Tibial artery (tissue), 4 donors: ENCODE measurements around the gene TBC1D1.
A peak's percentile ranks its signal among the peaks of the same experiment; 100 is the strongest.

Source experiments
- DNase-seq, 2 donors: peaks; one replicate each; pipeline ENCODE4 v3.0.0-alpha.2; 2019
- H3K27ac ChIP-seq, 2 donors: fragments of 200-600 bp; sonication (generic) in 1 of 2; 1 replicate in 1 of 2; 2 replicates in 1 of 2; pipeline ENCODE4 v1.5.1; 2018 to 2019; ENCODE audit warnings: mild to moderate bottlenecking in 1 of 2
- H3K27me3 ChIP-seq, 2 donors: fragments of 200-600 bp; sonication (generic) in 1 of 2; one replicate each; pipeline versions ENCODE4 v1.5.1 to v1.6.0; 2016 to 2019
- H3K36me3 ChIP-seq, 3 donors: fragments of 200-600 bp; sonication (generic) in 2 of 3; one replicate each; pipeline ENCODE4 v1.5.1; 2016 to 2019; ENCODE audit warnings: mild to moderate bottlenecking in 2 of 3
- H3K4me1 ChIP-seq, 4 donors: fragments of 200-600 bp; sonication (generic) in 2 of 4; 1 replicate in 3 of 4; 2 replicates in 1 of 4; pipeline ENCODE4 v1.5.1; 2016 to 2019
- H3K4me3 ChIP-seq, 2 donors: fragments of 200-600 bp; sonication (generic) in 1 of 2; 1 replicate in 1 of 2; 2 replicates in 1 of 2; pipeline ENCODE4 v1.5.1; 2018 to 2019; ENCODE audit warnings: mild to moderate bottlenecking in 2 of 2
- H3K9me3 ChIP-seq, 3 donors: fragments of 200-600 bp; sonication (generic) in 1 of 3; one replicate each; pipeline ENCODE4 v1.5.1; 2016 to 2019
- intact Hi-C: fragments of 100-400 bp; cut with DNase I; formaldehyde crosslinking; loops from one replicate; pipeline ENCODE4 v1.15.0; 2023; ENCODE audit warnings: low total_unique reads
- TF ChIP-seq, protein P1 (sequence below), 2 experiments: fragments of 200-600 bp in 1 of 2; fragments of 450-650 bp in 1 of 2; IDR thresholded peaks; one replicate each; pipeline ENCODE4 v1.5.1; 2017 to 2019; ENCODE audit warnings: antibody characterized with exemption in 2 of 2, mild to moderate bottlenecking in 1 of 2, moderate library complexity in 1 of 2

The TBC1D1 gene

DNA sequence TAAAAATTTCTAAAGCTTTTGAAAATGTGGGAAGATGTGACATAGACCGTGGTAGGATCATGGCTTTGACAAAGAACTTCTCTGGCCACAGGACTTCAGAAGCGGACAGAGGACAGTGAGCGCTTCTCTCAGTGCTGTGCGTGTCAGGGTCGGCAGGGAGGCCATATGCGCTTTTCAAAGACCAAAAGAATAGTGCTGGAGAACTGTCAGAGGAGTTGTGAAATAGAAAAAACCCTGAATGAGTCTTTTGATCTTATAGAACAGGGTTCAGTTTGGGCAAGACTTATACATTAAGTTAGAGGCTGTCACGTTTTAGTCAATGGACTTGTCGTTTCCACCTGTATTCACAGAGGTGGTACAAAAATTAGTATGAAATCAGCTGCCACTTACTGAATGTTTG, 146.7 kb downstream of the TBC1D1 start:
- Histone ChIP-seq H3K4me1 (peaks cover 0 to 6% (median 3%) of the 10 kb centered on the region in 4 donors), H3K36me3 (peaks cover 7 to 29% (median 17%) of the 10 kb centered on the region in 3 donors), H3K27ac (no peak overlapping the region), H3K9me3 (no peaks in the 10 kb centered on the region), H3K27me3 (no peaks in the 10 kb centered on the region), H3K4me3 (no peak overlapping the region)
- DNase-seq = no peak
- TF ChIP-seq, protein P1, sequence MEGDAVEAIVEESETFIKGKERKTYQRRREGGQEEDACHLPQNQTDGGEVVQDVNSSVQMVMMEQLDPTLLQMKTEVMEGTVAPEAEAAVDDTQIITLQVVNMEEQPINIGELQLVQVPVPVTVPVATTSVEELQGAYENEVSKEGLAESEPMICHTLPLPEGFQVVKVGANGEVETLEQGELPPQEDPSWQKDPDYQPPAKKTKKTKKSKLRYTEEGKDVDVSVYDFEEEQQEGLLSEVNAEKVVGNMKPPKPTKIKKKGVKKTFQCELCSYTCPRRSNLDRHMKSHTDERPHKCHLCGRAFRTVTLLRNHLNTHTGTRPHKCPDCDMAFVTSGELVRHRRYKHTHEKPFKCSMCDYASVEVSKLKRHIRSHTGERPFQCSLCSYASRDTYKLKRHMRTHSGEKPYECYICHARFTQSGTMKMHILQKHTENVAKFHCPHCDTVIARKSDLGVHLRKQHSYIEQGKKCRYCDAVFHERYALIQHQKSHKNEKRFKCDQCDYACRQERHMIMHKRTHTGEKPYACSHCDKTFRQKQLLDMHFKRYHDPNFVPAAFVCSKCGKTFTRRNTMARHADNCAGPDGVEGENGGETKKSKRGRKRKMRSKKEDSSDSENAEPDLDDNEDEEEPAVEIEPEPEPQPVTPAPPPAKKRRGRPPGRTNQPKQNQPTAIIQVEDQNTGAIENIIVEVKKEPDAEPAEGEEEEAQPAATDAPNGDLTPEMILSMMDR (IDR thresholded peaks at IDR 0.05) = no peak
- intact Hi-C loops = loop anchor here (5.0 to 10.0 kb wide), 4 partner anchors 143 to 435 kb away; partner anchors contain the start of genes RELL1 and TBC1D1

DNA sequence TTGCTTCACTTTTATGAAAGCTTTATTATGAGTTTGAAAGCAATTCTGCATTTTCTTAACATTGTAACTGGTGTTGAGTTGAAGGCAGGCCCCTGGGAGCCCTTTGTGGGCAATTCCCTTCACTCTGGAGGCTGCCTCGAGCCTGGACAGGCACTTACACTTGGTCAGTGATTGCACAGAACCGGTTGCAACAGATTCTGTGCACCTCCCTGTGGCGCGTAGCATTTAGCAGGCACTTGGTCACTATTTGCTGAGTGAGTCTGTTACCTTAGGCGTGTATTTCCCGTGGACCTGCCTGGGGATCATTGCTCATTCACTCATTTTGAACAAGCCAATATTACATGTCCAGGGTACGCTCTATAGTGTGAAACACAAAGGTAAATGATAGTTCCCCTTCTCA, 149.7 kb downstream of the TBC1D1 start:
- H3K4me1 ChIP-seq = peaks cover 0 to 4% (median under 1%) of the 10 kb centered on the region in 4 donors
- intact Hi-C loops = no loop called here
- DNase-seq = no peak
- H3K36me3 ChIP-seq = peaks cover 15 to 47% (median 41%) of the 10 kb centered on the region in 3 donors
- H3K4me3 ChIP-seq = no peak overlapping the region
- no peaks in the 10 kb centered on the region for H3K9me3 ChIP-seq
- no peak overlapping the region for H3K27ac ChIP-seq
- TF ChIP-seq, protein P1 (IDR thresholded peaks at IDR 0.05) = no peak
- no peaks in the 10 kb centered on the region for H3K27me3 ChIP-seq

DNA sequence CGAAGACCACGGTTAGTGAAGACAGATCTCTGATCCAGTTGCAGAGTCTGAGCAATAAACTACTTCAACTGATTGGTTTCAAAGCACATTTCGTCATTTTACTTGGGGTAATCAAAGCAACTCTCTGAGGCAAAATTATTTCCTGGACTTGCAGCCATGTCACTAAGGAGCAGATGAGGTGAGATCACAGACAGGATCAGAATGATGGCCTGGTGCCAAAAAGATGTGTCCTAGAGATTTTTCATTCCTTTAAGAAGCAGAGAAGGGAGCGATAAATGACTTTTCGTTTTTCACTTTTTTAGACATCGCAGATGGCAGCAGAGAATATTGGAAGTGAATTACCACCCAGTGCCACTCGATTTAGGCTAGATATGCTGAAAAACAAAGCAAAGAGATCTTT, 153.2 kb downstream of the TBC1D1 start:
- no peaks in the 10 kb centered on the region for H3K9me3 ChIP-seq
- H3K4me3 ChIP-seq = no peak overlapping the region
- no peaks in the 10 kb centered on the region for H3K27me3 ChIP-seq
- no peak overlapping the region for H3K27ac ChIP-seq
- peaks cover 35 to 50% (median 42%) of the 10 kb centered on the region in 3 donors for H3K36me3 ChIP-seq
- intact Hi-C loops = no loop called here
- peaks cover 0 to 5% (median 3%) of the 10 kb centered on the region in 4 donors for H3K4me1 ChIP-seq
- no peak for DNase-seq
- TF ChIP-seq, protein P1 (IDR thresholded peaks at IDR 0.05) = no peak

DNA sequence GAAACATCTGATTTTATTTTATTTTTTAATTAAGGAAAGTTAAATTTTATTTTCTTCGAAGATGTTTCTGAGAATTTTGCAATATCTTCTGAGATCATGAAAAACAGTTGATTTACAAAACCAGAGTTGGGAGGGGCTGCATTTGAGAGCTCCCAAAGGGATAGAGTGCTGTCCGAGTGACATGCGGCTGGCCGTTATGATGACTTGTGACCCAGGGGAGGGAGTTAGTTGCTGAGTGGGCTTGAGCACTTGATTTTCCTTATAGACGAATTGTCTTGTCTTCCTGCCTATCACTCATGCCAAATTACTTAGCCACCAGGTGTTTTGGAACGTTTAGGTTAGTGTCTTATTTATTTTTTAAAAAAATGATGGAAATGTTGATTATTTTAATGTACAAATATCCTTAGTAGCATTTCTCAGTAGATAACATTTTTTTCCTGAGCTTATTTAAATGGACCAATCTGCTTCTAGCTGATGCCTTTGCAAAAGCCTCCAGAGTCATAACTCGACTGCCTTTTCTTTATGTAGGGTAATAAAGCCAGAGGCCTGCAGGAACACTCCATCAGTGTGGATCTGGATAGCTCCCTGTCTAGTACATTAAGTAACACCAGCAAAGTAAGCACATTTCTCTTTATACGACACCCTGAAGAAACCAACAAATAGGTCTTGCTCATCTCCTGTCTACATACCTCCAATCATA, 154.6 kb downstream of the TBC1D1 start:
- intact Hi-C loops = no loop called here
- no peak for DNase-seq

DNA sequence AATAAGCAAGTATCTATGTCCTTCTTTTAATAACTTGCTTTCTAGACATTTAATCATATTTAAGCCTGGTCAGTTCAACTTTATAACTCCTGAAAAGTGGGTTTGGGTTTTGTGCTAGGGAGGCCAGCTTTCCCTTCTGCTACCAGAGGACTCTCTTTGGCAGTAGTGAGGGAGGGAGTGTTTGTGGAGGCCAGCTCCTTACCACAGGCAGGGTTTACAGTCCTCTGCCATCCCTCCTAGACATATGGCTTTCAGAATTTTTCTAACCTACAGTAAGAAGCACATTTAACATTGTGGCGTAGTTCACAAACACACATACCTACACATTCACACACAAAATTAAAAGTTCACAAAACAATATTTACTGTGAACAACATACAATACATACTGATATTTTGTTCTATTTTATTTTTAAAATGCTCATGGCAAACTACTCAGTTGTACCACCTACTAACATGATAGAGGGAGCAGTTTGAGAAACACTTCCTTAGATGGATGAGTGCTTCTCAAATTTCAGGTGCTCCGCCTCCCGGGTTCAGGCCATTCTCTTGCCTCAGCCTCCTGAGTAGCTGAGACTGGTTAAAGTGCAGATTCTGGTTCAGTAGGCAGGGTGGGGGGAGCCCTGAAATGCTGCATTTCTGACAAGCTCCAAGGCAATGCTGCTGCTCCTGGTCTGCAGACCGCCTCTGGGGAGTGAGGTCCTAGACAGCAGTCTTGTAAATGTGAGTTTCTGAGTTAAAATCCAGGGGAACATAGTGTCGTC, 156.0 kb downstream of the TBC1D1 start:
- Histone ChIP-seq H3K4me3 (no peak overlapping the region), H3K4me1 (peaks cover 0 to 15% (median 3%) of the 10 kb centered on the region in 4 donors), H3K9me3 (no peaks in the 10 kb centered on the region), H3K27me3 (no peaks in the 10 kb centered on the region), H3K27ac (no peak overlapping the region), H3K36me3 (peaks cover 44 to 67% (median 49%) of the 10 kb centered on the region in 3 donors)
- TF ChIP-seq, protein P1 (IDR thresholded peaks at IDR 0.05) = no peak
- peak in 1 of 2 donors; percentile 65 for DNase-seq
- intact Hi-C loops = no loop called here

More for the DNA sequence above, 154.6 kb downstream of the TBC1D1 start:
- Histone ChIP-seq H3K9me3 (no peaks in the 10 kb centered on the region), H3K4me3 (no peak overlapping the region), H3K27ac (no peak overlapping the region), H3K27me3 (no peaks in the 10 kb centered on the region), H3K36me3 (peaks cover 49 to 61% (median 49%) of the 10 kb centered on the region in 3 donors), H3K4me1 (peaks cover 0 to 11% (median 3%) of the 10 kb centered on the region in 4 donors)
- TF ChIP-seq, protein P1 (IDR thresholded peaks at IDR 0.05) = no peak
